Keratinocyte (primary cell): ENCODE results near the gene IGSF8. TPM values are rescaled to one million over a fixed set of nuclear protein-coding genes. Genes with fewer than 3 reads are reported as not detected.

ENCODE experiments used
- DNase-seq: peaks from one replicate; pipeline ENCODE4 v3.0.0-alpha.2; 2011; ENCODE audit warnings: low read depth, missing footprints, low spot score
- FAIRE-seq: peaks from 2 replicates; lab custom pipeline; 2011; peaks lifted over from hg19 to GRCh38; lab: Jason Lieb, UNC
- H2AFZ ChIP-seq: 2 replicates; pipeline ENCODE4 v1.6.0; 2012; ENCODE audit warnings: low read length, control low read depth, inconsistent platforms; ENCODE audit not compliant: control insufficient read depth
- H3K27ac ChIP-seq: 2 replicates; pipeline ENCODE4 v1.5.1; 2011; ENCODE audit warnings: low read length; ENCODE audit not compliant: control insufficient read depth, insufficient read depth
- H3K27me3 ChIP-seq: 3 replicates; pipeline ENCODE4 v1.6.0; 2011; ENCODE audit warnings: low read length; ENCODE audit not compliant: control insufficient read depth, insufficient read depth; ENCODE audit errors: extremely low read depth
- H3K36me3 ChIP-seq, 2 experiments: 2 replicates in 1 of 2; 3 replicates in 1 of 2; pipeline ENCODE4 v1.5.1; 2011; ENCODE audit warnings: low read length in 2 of 2, mild to moderate bottlenecking in 1 of 2; ENCODE audit not compliant: control insufficient read depth in 2 of 2, insufficient read depth in 2 of 2; ENCODE audit errors: extremely low read depth in 1 of 2
- H3K4me1 ChIP-seq: 3 replicates; pipeline ENCODE4 v1.5.1; 2011; ENCODE audit warnings: low read length; ENCODE audit not compliant: control insufficient read depth, insufficient read depth; ENCODE audit errors: extremely low read depth
- H3K4me2 ChIP-seq: 3 replicates; pipeline ENCODE4 v1.6.0; 2011; ENCODE audit warnings: low read depth, low read length; ENCODE audit not compliant: control insufficient read depth, insufficient read depth; ENCODE audit errors: extremely low read depth
- H3K4me3 ChIP-seq, 3 experiments: fragments of 200-600 bp in 1 of 3; sonication (generic) in 1 of 3; 2 replicates in 2 of 3; 3 replicates in 1 of 3; pipeline ENCODE4 v1.5.1; 2011 to 2016; ENCODE audit warnings: low read length in 3 of 3, mild to moderate bottlenecking in 3 of 3, control low read depth in 2 of 3, inconsistent platforms in 1 of 3, low read depth in 1 of 3, mixed read lengths in 1 of 3, mixed run types in 1 of 3, moderate library complexity in 1 of 3; ENCODE audit not compliant: control insufficient read depth in 2 of 3, insufficient read depth in 2 of 3; ENCODE audit errors: extremely low read depth in 1 of 3
- H3K79me2 ChIP-seq: 2 replicates; pipeline ENCODE4 v1.6.0; 2012; ENCODE audit warnings: low read length; ENCODE audit not compliant: control insufficient read depth, insufficient read depth
- H3K9ac ChIP-seq: 3 replicates; pipeline ENCODE4 v1.6.0; 2011; ENCODE audit warnings: low read length; ENCODE audit not compliant: control insufficient read depth, insufficient read depth; ENCODE audit errors: extremely low read depth
- H3K9me1 ChIP-seq: 3 replicates; pipeline ENCODE4 v1.6.0; 2011; ENCODE audit warnings: low read length; ENCODE audit not compliant: control insufficient read depth, insufficient read depth; ENCODE audit errors: extremely low read depth
- H3K9me3 ChIP-seq: 2 replicates; pipeline ENCODE4 v1.5.1; 2012; ENCODE audit warnings: low read depth, low read length; ENCODE audit not compliant: control insufficient read depth
- H4K20me1 ChIP-seq: 3 replicates; pipeline ENCODE4 v1.6.0; 2011; ENCODE audit warnings: low read length; ENCODE audit not compliant: control insufficient read depth, insufficient read depth; ENCODE audit errors: extremely low read depth
- CTCF ChIP-seq, 3 experiments: IDR thresholded peaks in 1 of 3; conservative IDR thresholded peaks in 1 of 3; optimal IDR thresholded peaks in 1 of 3; 2 replicates in 2 of 3; 3 replicates in 1 of 3; pipeline versions ENCODE3 to v1.5.1; 2011; ENCODE audit warnings: low read length in 3 of 3, mild to moderate bottlenecking in 3 of 3, moderate library complexity in 2 of 3, control low read depth in 1 of 3, inconsistent platforms in 1 of 3; ENCODE audit not compliant: insufficient read depth in 2 of 3; ENCODE audit errors: extremely low read depth in 1 of 3
- EZH2 ChIP-seq: IDR thresholded peaks from one replicate; pipeline ENCODE4 v1.6.1; 2012; ENCODE audit warnings: inconsistent platforms, mild to moderate bottlenecking, low read length, moderate library complexity
- dilution Hi-C: fragments of 300-500 bp; cut with MboI; formaldehyde crosslinking; loops from one replicate; pipeline ENCODE4 v1.7.0; 2020; ENCODE audit warnings: low sequenced_read_pairs; ENCODE audit not compliant: extremely low pct_ligation_motif_present
- polyA plus RNA-seq, 5 experiments: library from polyadenylated mRNA; depleted of rRNA in 3 of 5; stranded (reverse) in 3 of 5; stranded (forward) in 1 of 5; unstranded in 1 of 5; fragments of >200 nt; gene quantifications; 1 replicate in 1 of 5; 2 replicates in 3 of 5; 3 replicates in 1 of 5; pipeline versions ENCODE4 v1.2.1 to v1.2.3, GENCODE V29; 2011 to 2012; ENCODE audit warnings: missing spikeins in 2 of 5, low read depth in 1 of 5, low replicate concordance in 1 of 5

IGSF8 gene
- polyA plus RNA-seq, 1 donor (not counting 4 experiments of a cell fraction or from before 2014, with no cell fraction given), result 16.5 TPM

DNA sequence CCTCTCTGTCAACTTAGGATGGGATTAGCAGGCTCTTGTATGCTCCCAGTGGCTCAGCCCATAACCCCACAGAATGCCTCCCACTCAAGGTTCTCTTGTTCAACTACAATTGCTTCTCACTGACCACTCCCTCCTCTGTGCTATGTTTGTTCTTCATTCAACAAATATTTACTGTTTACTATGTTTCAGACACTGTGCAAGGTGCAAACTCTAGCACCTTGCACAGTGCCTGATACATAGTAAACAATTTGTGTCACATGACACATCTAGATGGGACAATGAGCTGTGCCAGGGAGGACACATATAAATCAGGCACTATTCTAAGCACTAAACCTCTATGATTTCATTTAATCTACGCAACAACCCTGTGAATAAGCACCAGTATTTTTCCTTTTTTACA is 32.5 kb upstream of the IGSF8 start:
- no peaks in the 10 kb centered on the region for H3K9me3 ChIP-seq
- H4K20me1 ChIP-seq, result no peaks in the 10 kb centered on the region
- H3K4me2 ChIP-seq, result no peak overlapping the region
- H3K27me3 ChIP-seq, result peaks cover 17% of the 10 kb centered on the region
- no peak for TF ChIP-seq EZH2
- H3K4me3 ChIP-seq, result no peak overlapping the region
- H2AFZ ChIP-seq, result no peak overlapping the region
- H3K36me3 ChIP-seq, result no peaks in the 10 kb centered on the region
- no peaks in the 10 kb centered on the region for H3K4me1 ChIP-seq
- dilution Hi-C loops, result no loop called here
- no peak overlapping the region for H3K27ac ChIP-seq
- H3K9ac ChIP-seq, result no peak overlapping the region
- FAIRE-seq (no peak), DNase-seq (no peak)
- H3K9me1 ChIP-seq, result no peaks in the 10 kb centered on the region
- H3K79me2 ChIP-seq, result no peaks in the 10 kb centered on the region

GRCh38 chr1:160130486-160130885 is 32.1 kb upstream of the IGSF8 start:
- no peaks in the 10 kb centered on the region for H4K20me1 ChIP-seq
- no peak overlapping the region for H2AFZ ChIP-seq
- no peak overlapping the region for H3K4me2 ChIP-seq
- H3K79me2 ChIP-seq, result no peaks in the 10 kb centered on the region
- H3K4me1 ChIP-seq, result peaks cover 4% of the 10 kb centered on the region
- TF ChIP-seq CTCF (optimal IDR thresholded peaks at IDR 0.05 in 1 of 3, IDR thresholded peaks at IDR 0.05 in 1 of 3, conservative IDR thresholded peaks at IDR 0.05 in 1 of 3; ENCODE audit: extremely low read depth in 1 of 3, insufficient read depth in 2 of 3, low read length in 3 of 3) (no peak), EZH2 (no peak)
- H3K27me3 ChIP-seq, result peaks cover 17% of the 10 kb centered on the region
- no peak overlapping the region for H3K9ac ChIP-seq
- DNase-seq (no peak), FAIRE-seq (no peak)
- no peaks in the 10 kb centered on the region for H3K9me3 ChIP-seq
- H3K9me1 ChIP-seq, result no peaks in the 10 kb centered on the region
- dilution Hi-C loops, result no loop called here
- H3K4me3 ChIP-seq, result no peak overlapping the region
- no peaks in the 10 kb centered on the region for H3K36me3 ChIP-seq
- no peak overlapping the region for H3K27ac ChIP-seq

DNA sequence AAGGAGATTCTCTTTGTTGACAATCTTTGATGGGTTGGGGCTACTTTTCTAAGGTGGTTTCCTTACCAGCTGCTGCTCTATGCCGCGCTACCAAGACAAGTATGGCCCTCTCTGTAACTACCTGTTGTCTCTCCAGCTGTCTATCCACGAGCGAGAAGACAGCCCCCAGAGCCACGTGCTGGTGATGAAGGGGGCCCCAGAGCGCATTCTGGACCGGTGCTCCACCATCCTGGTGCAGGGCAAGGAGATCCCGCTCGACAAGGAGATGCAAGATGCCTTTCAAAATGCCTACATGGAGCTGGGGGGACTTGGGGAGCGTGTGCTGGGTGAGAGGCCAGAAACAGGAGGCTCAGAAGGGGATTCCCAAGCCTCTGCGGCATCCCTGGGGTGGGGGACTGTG is 31.5 kb upstream of the IGSF8 start:
- Histone ChIP-seq H3K4me3 (no peak overlapping the region), H3K9me1 (no peaks in the 10 kb centered on the region), H3K36me3 (no peaks in the 10 kb centered on the region), H3K79me2 (no peaks in the 10 kb centered on the region), H3K4me2 (no peak overlapping the region), H3K9ac (no peak overlapping the region), H3K4me1 (peaks cover 9% of the 10 kb centered on the region), H3K27ac (no peak overlapping the region), H3K9me3 (no peaks in the 10 kb centered on the region), H3K27me3 (peaks cover 17% of the 10 kb centered on the region), H4K20me1 (no peaks in the 10 kb centered on the region), H2AFZ (no peak overlapping the region)
- DNase-seq (no peak), FAIRE-seq (no peak)
- TF ChIP-seq EZH2 (no peak), CTCF (optimal IDR thresholded peaks at IDR 0.05 in 1 of 3, IDR thresholded peaks at IDR 0.05 in 1 of 3, conservative IDR thresholded peaks at IDR 0.05 in 1 of 3; ENCODE audit: extremely low read depth in 1 of 3, insufficient read depth in 2 of 3, low read length in 3 of 3) (no peak)
- dilution Hi-C loops, result no loop called here
